Psoas muscle (tissue), 8 donors: ENCODE results near the gene DPEP2. TPM values are rescaled to one million over a fixed set of nuclear protein-coding genes. Genes with fewer than 3 reads are reported as not detected.
"Not testable (repeated sequence)": the region's sequence is repeated elsewhere in the genome, so short reads cannot be mapped to it uniquely, and the experiment has no call there.

Source experiments
- ATAC-seq, 4 donors: fragments of 200-7000 bp; cut with Tn5 transposase; one replicate each; pipeline ENCODE4 v1.9.1; 2020; ENCODE audit warnings: moderate library complexity in 3 of 4, mild to moderate bottlenecking in 2 of 4
- DNase-seq, 2 donors: peaks; one replicate each; pipeline ENCODE4 v3.0.0-alpha.2; 2020
- H3K27ac ChIP-seq: fragments of 200-600 bp; one replicate; pipeline ENCODE4 v1.8.0; 2022
- H3K27me3 ChIP-seq, 3 donors: fragments of 200-600 bp in 1 of 3; one replicate each; pipeline versions ENCODE4 v1.6.1 to v1.8.0; 2013 to 2022; ENCODE audit warnings: low read length in 2 of 3, mild to moderate bottlenecking in 2 of 3, moderate library complexity in 1 of 3; ENCODE audit not compliant: insufficient read depth in 3 of 3
- H3K36me3 ChIP-seq, 2 donors: fragments of 200-600 bp in 1 of 2; one replicate each; pipeline versions ENCODE4 v1.6.1 to v1.8.0; 2013 to 2022; ENCODE audit warnings: low read depth in 1 of 2, mild to moderate bottlenecking in 1 of 2, moderate library complexity in 1 of 2; ENCODE audit not compliant: insufficient read depth in 1 of 2
- H3K4me1 ChIP-seq: fragments of 200-600 bp; one replicate; pipeline ENCODE4 v1.8.0; 2022
- H3K4me3 ChIP-seq: fragments of 200-600 bp; one replicate; pipeline ENCODE4 v1.8.0; 2022; ENCODE audit warnings: mild to moderate bottlenecking
- H3K9me3 ChIP-seq: fragments of 200-600 bp; one replicate; pipeline ENCODE4 v1.8.0; 2022
- CTCF ChIP-seq: fragments of 200-600 bp; IDR thresholded peaks from one replicate; pipeline ENCODE4 v1.8.0; 2022; ENCODE audit warnings: antibody characterized with exemption
- WGBS, 3 donors: extraction: QIAGEN DNeasy Blood & Tissue Kit; methylation state at CpG; one replicate each; pipeline versions ENCODE4 v1.1.6 to v1.1.7; 2013; 5-methylcytosine and 5-hydroxymethylcytosine counted together
- intact Hi-C, 2 donors: fragments of 100-400 bp; cut with DNase I; formaldehyde crosslinking; loops; one replicate each; pipeline versions ENCODE4 v1.11.0 to v1.14.2; 2022
- polyA plus RNA-seq, 3 donors: library from polyadenylated mRNA; stranded (reverse); fragments of 200-250 nt; gene quantifications; one replicate each; pipeline ENCODE4 v1.2.3, GENCODE V29; 2013
- total RNA-seq, 4 donors: library from RNA; stranded (reverse); fragmentation: NEBNext Ultra II Directional in 2 of 4; extraction: Animal tissue kit (Norgen Biotek cat#: 25700) in 2 of 4; gene quantifications; one replicate each; pipeline versions ENCODE4 v1.2.1 to v1.2.4, GENCODE V29; 2021 to 2023
- donor health status: healthy with polysubstance abuse.
- donor health status: DM: no; HTN: no; CAD: no; lungs with moderate emphysema.
- donor health status: Bipolar disorder and iron deficiency.
- donor health status: healthy.
- donor health status: DM: yes; HTN: yes; CAD: no.
- donor health status: DM: no; HTN: no; CAD: no.
- donor health status: DM: no; HTN: no; CAD: no.
- donor health status: DM: yes; HTN: yes; CAD: no.

DPEP2 gene
- total and polyA plus RNA-seq, 7 donors: 0.23 to 1.1 (median 0.28) TPM; not detected in 1

- Histone ChIP-seq H3K9me3 (no peaks in the 10 kb centered on the region), H3K4me1 (peaks cover 20% of the 10 kb centered on the region), H3K27ac (peak overlapping the region; percentile 27), H3K27me3 (no peaks in the 10 kb centered on the region), H3K4me3 (no peak overlapping the region), H3K36me3 (peaks cover 0 to 55% of the 10 kb centered on the region in 2 donors)
- no peak for TF ChIP-seq CTCF
- intact Hi-C loops: loop anchor here in 1 of 2 donors (10.0 kb wide), 1 partner anchor 415 kb away; the partner anchor contains the start of gene RIPOR1
- DNase-seq: peak; percentile 39 to 75
- 60 to 76% (median 63%) methylated on average over 32 to 33 of the region's 33 CpGs for WGBS, 3 donors
- no peak for ATAC-seq
Measured at GRCh38 chr16:67939507-67940445, 59.5 kb downstream of the DPEP2 start.

- H3K27ac ChIP-seq: peak overlapping the region; percentile 82
Measured at GRCh38 chr16:67937713-67938112, 61.6 kb downstream of the DPEP2 start.

More at GRCh38 chr16:67937713-67938112, 61.6 kb downstream of the DPEP2 start:
- H3K36me3 ChIP-seq: peaks cover 0 to 40% of the 10 kb centered on the region in 2 donors
- WGBS, 3 donors: 90 to 91% (median 91%) methylated on average over 4 to 5 of the region's 5 CpGs
- H3K4me1 ChIP-seq: peaks cover 24% of the 10 kb centered on the region
- DNase-seq, H3K9me3 ChIP-seq, ATAC-seq, H3K27me3 ChIP-seq, H3K4me3 ChIP-seq: not testable (repeated sequence)
- intact Hi-C loops: loop anchor here in 1 of 2 donors (10.0 kb wide), 1 partner anchor 413 kb away; the partner anchor contains the start of gene RIPOR1

Other genes with a start within 250 kb of the DPEP2 start
- gene RANBP10, start 192.9 kb downstream of the DPEP2 start, total RNA-seq: 10 to 100 TPM; 17.6 to 27.9 (median 25.2) TPM
- 10 to 100 TPM in 2 of 3 donors, 1 to 10 TPM in 1; 9.1 to 16.3 (median 11.1) TPM for gene RANBP10, start 192.9 kb downstream of the DPEP2 start, polyA plus RNA-seq
- gene TSNAXIP1, start 192.6 kb downstream of the DPEP2 start, total RNA-seq: under 1 TPM; 0.29 to 0.88 (median 0.60) TPM
- gene TSNAXIP1, start 192.6 kb downstream of the DPEP2 start, polyA plus RNA-seq: 1 to 10 TPM in 1 of 3 donors, under 1 TPM in 2; 0.27 to 1.4 (median 0.65) TPM
- 10 to 100 TPM; 30.2 to 37.8 (median 35.0) TPM for gene THAP11, start 157.2 kb downstream of the DPEP2 start, total RNA-seq
- gene THAP11, start 157.2 kb downstream of the DPEP2 start, polyA plus RNA-seq: 10 to 100 TPM; 31.9 to 78.6 (median 35.0) TPM
- 100 to 1,000 TPM in 2 of 4 donors, 10 to 100 TPM in 2; 77.4 to 104 (median 96.8) TPM for gene NUTF2, start 152.6 kb downstream of the DPEP2 start, total RNA-seq
- 100 to 1,000 TPM; 129 to 170 (median 134) TPM for gene NUTF2, start 152.6 kb downstream of the DPEP2 start, polyA plus RNA-seq
- 10 to 100 TPM; 17.2 to 26.4 (median 19.2) TPM for gene CENPT, start 151.8 kb downstream of the DPEP2 start, total RNA-seq
- 10 to 100 TPM; 13.8 to 19.9 (median 19.9) TPM for gene CENPT, start 151.8 kb downstream of the DPEP2 start, polyA plus RNA-seq
- 10 to 100 TPM; 33.8 to 52.1 (median 42.1) TPM for gene EDC4, start 126.4 kb downstream of the DPEP2 start, total RNA-seq
- gene EDC4, start 126.4 kb downstream of the DPEP2 start, polyA plus RNA-seq: 10 to 100 TPM; 21.1 to 32.2 (median 23.8) TPM
- gene NRN1L, start 114.6 kb downstream of the DPEP2 start, total RNA-seq: 1 to 10 TPM in 1 of 4 donors, under 1 TPM in 1, not detected in 2; 0.77 to 1.1 TPM
- under 1 TPM; 0.23 to 0.38 (median 0.37) TPM for gene NRN1L, start 114.6 kb downstream of the DPEP2 start, polyA plus RNA-seq
- gene PSKH1, start 106.2 kb downstream of the DPEP2 start, total RNA-seq: 10 to 100 TPM; 11.3 to 18.8 (median 16.4) TPM
- 10 to 100 TPM in 2 of 3 donors, 1 to 10 TPM in 1; 9.6 to 16.9 (median 11.0) TPM for gene PSKH1, start 106.2 kb downstream of the DPEP2 start, polyA plus RNA-seq
- gene CTRL, start 67.6 kb downstream of the DPEP2 start, total RNA-seq: 1 to 10 TPM in 1 of 4 donors, under 1 TPM in 3; 0.27 to 1.1 (median 0.79) TPM
- gene CTRL, start 67.6 kb downstream of the DPEP2 start, polyA plus RNA-seq: 1 to 10 TPM; 1.1 TPM
- gene PSMB10, start 62.6 kb downstream of the DPEP2 start, total RNA-seq: 10 to 100 TPM; 27.6 to 34.7 (median 31.6) TPM
- 10 to 100 TPM; 55.0 to 98.6 (median 67.3) TPM for gene PSMB10, start 62.6 kb downstream of the DPEP2 start, polyA plus RNA-seq
- 10 to 100 TPM in 2 of 4 donors, 1 to 10 TPM in 2; 5.9 to 15.1 (median 10.2) TPM for gene LCAT, start 55.4 kb downstream of the DPEP2 start, total RNA-seq
- 1 to 10 TPM; 4.1 to 8.6 (median 4.7) TPM for gene LCAT, start 55.4 kb downstream of the DPEP2 start, polyA plus RNA-seq
- 10 to 100 TPM; 24.1 to 89.5 (median 34.9) TPM for gene SLC12A4, start 30.8 kb downstream of the DPEP2 start, total RNA-seq
- gene SLC12A4, start 30.8 kb downstream of the DPEP2 start, polyA plus RNA-seq: 10 to 100 TPM; 18.3 to 34.8 (median 26.0) TPM
- gene DPEP3, start 19.0 kb downstream of the DPEP2 start, total RNA-seq: under 1 TPM in 3 of 4 donors, not detected in 1; 0.10 to 0.22 (median 0.17) TPM
- gene DPEP3, start 19.0 kb downstream of the DPEP2 start, polyA plus RNA-seq: under 1 TPM in 2 of 3 donors, not detected in 1; 0.12 to 0.45 TPM
- gene DPEP2NB, start 16.4 kb upstream of the DPEP2 start, total RNA-seq: not detected
- gene DPEP2NB, start 16.4 kb upstream of the DPEP2 start, polyA plus RNA-seq: under 1 TPM in 1 of 3 donors, not detected in 2; 0.05 TPM
- 10 to 100 TPM; 10.0 to 19.3 (median 14.4) TPM for gene DDX28, start 23.7 kb upstream of the DPEP2 start, total RNA-seq
- gene DDX28, start 23.7 kb upstream of the DPEP2 start, polyA plus RNA-seq: 10 to 100 TPM; 11.9 to 20.2 (median 12.6) TPM
- gene DUS2, start 23.8 kb upstream of the DPEP2 start, total RNA-seq: 10 to 100 TPM in 2 of 4 donors, 1 to 10 TPM in 2; 7.0 to 10.5 (median 9.8) TPM
- 10 to 100 TPM in 1 of 3 donors, 1 to 10 TPM in 2; 3.4 to 15.1 (median 9.5) TPM for gene DUS2, start 23.8 kb upstream of the DPEP2 start, polyA plus RNA-seq
- 10 to 100 TPM; 40.8 to 53.5 (median 44.0) TPM for gene NFATC3, start 85.9 kb upstream of the DPEP2 start, total RNA-seq
- gene NFATC3, start 85.9 kb upstream of the DPEP2 start, polyA plus RNA-seq: 10 to 100 TPM in 2 of 3 donors, 1 to 10 TPM in 1; 9.8 to 43.1 (median 17.3) TPM
- not detected for gene ESRP2, start 236.6 kb upstream of the DPEP2 start, total RNA-seq
- gene ESRP2, start 236.6 kb upstream of the DPEP2 start, polyA plus RNA-seq: under 1 TPM; 0.03 to 0.08 (median 0.05) TPM
- gene PLA2G15, start 245.9 kb upstream of the DPEP2 start, total RNA-seq: 10 to 100 TPM; 28.0 to 65.0 (median 31.0) TPM
- gene PLA2G15, start 245.9 kb upstream of the DPEP2 start, polyA plus RNA-seq: 10 to 100 TPM; 13.0 to 31.7 (median 22.6) TPM